ENCODE measurements around the gene CCNL2.

DNA sequence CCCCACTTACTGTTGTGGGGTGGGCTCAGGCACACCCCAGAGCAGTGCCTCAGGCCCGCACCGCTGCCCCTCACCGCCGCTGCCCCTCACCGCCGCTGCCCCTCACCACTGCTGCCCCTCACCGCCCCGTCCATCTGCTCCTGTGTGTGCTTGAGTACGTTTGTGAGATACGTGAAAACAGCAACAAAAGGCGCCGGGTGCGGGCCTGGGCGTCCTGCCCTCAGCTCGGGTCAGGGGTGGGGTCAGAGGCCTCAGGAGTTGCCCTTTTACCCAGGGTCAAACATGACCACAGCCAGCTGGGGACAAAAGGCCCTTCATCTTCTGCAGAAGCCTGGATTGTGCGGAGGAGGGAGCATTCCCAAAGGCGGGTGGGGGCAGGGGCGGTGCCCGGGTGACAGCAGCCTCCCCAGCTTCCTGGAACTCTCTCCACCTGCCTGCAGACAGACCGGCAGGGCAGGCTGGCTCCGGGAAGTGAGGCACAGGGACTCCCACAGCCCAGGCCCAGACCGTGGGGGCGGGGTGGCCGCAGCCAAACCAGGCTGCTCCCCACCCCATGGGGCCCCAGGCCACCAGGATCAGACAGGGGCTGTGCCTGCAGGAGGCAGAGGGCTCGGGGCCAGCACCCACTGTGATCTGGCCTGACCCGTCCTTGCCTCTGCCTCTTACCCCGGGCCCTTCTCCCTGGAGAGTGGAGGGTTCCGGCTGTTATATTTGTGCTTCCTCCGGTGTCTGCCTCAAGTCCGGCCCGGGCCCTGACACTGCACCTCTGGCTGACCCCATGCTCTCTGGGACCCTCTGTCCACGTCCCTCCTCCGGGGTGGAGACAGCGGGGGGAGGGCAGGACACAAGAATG is 34.0 kb upstream of the CCNL2 start:
- TF ChIP-seq, protein P1, sequence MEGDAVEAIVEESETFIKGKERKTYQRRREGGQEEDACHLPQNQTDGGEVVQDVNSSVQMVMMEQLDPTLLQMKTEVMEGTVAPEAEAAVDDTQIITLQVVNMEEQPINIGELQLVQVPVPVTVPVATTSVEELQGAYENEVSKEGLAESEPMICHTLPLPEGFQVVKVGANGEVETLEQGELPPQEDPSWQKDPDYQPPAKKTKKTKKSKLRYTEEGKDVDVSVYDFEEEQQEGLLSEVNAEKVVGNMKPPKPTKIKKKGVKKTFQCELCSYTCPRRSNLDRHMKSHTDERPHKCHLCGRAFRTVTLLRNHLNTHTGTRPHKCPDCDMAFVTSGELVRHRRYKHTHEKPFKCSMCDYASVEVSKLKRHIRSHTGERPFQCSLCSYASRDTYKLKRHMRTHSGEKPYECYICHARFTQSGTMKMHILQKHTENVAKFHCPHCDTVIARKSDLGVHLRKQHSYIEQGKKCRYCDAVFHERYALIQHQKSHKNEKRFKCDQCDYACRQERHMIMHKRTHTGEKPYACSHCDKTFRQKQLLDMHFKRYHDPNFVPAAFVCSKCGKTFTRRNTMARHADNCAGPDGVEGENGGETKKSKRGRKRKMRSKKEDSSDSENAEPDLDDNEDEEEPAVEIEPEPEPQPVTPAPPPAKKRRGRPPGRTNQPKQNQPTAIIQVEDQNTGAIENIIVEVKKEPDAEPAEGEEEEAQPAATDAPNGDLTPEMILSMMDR (IDR thresholded peaks at IDR 0.05), result no peak
- no peak for TF ChIP-seq POLR2A (IDR thresholded peaks at IDR 0.05)
- peak; percentile 75 to 81 for TF ChIP-seq POLR2AphosphoS5 (IDR thresholded peaks at IDR 0.05; ENCODE audit: insufficient read depth in 1 of 2, low read depth in 1 of 2)

All from vagina (tissue), 2 donors.